ENCODE data around the gene MYH6. TPM values are rescaled to one million over a fixed set of nuclear protein-coding genes. Genes with fewer than 3 reads are reported as not detected.
A peak's percentile ranks its signal among the peaks of the same experiment; 100 is the strongest.

MYH6 gene
- total RNA-seq, 1 donor = under 0.01 TPM

DNA sequence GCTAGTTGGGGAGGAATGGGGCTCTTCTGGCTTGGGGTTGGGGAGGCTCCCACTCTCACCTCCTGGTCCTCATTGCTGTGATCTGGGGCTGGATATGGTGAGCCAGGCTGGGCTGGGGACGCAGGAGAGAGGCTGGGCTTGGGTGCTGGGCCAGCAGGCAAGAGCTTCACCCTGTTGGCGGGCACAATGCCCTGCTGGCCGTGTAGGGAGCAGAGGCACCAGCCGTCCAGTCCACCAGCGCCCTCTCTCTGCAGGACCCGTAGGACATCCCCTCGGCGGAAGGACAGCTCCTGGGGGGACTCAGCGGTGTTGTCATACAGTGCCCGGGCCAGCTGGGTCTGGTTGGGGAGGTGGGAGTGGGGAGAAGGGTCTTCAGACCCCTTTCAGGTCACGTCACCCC, 47.6 kb downstream of the MYH6 start:
- no peak for DNase-seq (ENCODE audit: low read depth in 2 of 3, low spot score in 2 of 3)

DNA sequence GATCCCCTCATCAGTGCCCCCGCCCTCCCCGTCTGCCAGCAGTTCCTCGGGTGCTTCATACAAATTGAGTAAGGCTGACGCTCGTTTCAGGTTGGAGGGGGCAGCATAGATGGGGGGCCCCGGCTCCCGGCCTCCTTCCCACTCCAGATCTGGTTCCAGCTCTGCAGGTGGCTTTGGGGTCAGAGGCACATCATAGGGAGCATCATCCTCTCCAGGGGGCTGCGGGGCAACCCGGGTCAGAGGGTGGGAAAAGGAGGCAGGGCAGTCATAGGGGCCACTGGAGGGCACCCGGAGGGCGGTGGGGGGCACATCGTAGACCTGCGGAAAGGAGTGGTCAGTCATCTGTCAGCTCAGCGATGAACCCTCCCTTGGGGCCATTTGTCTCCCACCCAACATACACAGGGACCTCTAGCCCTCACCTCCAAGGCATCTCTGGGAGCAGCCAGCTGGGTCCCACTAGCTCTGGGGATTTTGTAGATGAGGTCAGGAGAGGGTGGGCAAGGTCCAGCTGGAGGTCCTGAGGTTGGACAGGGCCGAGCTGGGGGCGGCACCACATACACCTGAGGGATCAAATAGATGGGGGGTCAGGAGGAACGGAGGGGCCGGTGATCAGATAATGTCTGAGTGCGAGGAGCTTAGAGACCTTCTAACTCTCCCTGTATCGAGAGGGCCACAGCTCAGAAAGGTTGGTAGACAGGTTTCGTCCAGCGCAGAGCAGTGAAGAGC, 48.2 kb downstream of the MYH6 start:
- no peak for DNase-seq (ENCODE audit: low read depth in 2 of 3, low spot score in 2 of 3)

DNA sequence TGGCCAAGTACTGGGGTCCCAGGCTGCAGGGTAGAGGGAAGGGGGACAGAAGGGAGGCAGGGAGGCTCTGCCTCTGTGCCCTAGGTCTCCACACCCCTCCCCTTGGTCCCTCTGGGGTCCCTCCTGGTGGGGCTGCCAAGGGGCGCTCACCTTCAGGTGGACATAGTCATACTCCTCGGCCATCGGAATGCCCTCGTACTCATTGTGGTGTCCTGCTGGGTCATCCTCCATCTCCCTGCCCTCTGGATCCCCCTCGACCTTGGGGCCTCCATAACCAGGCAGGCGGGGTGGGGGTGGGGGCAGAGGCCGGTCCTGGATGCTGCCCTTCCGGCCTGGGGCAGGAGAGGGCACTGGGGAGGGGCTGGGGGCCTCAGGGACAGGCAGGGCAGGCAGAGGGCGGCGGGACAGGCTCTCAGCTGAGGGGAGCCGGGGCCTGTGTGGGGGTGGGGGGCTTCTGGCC, 48.9 kb downstream of the MYH6 start:
- no peak for DNase-seq (ENCODE audit: low read depth in 2 of 3, low spot score in 2 of 3)

DNA sequence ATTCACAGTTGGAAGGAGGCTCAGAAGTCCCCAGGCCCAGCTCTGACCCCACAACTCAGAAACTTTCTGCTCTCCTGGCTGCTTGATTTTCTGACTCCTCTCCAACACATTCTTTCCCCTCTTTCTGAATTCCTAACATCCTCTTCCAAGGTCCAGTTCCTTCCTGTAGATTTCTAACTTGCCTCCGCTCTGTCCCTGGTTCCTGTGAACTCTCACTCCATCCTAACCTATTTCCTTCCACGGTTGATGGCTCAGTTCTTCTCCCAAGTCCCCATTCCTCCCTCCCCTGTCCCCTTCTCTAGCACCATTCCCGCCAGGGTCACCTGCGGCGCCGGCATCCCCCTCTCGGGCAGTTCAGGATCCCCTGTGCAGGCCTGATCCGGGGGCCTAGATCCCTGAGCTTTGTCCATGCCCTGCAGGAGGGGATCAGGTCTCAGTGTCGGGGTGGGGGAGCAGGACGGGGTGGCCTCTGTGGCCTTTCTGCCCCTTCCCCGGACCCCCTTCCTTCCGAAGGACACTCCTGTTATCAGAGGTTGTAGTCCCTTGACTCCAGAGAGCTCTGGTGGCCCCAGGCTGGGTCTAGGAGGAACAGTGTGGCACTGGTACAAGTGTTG, 49.4 kb downstream of the MYH6 start:
- DNase-seq (ENCODE audit: low read depth in 2 of 3, low spot score in 2 of 3) = no peak

DNA sequence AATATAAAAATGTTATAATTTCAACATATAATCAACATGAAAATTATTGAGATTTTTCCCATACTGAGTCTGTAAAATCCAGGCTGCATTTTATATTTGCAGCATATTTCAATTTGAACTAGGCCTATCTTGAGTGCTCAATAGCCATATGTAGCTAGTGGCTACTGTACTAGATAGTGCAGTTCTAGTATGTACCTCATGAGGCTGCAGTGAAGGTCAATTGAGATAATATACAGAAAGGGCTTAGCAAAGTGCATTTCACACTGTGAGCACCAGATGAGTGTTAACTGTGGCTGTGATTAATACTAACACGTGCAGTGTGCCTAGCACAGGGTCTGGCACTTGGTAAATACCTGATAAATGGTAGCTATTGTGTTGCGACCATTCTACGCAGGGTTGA, 50.0 kb downstream of the MYH6 start:
- DNase-seq (ENCODE audit: low read depth in 2 of 3, low spot score in 2 of 3) = no peak

DNA sequence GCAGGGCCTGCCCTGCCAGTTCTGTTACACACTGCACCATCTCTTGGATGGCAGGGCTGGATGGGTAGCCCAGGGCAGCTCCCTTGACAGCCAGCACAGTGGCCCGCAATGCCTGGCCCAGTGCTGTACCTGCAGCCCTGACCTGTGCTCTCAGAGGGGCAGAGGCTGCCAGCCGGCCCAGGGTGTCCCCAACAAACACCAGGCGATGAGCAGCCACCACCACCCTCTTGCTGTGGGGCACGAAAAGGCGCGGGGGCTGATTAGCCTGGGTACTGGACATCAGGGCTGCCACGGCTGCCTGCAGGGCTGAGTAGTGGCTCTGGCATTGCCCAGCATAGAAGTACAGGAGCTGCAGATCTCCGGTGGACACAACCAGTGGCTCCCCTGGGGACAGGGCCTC, 50.8 kb downstream of the MYH6 start:
- no peak for DNase-seq (ENCODE audit: low read depth in 2 of 3, low spot score in 2 of 3)

DNA sequence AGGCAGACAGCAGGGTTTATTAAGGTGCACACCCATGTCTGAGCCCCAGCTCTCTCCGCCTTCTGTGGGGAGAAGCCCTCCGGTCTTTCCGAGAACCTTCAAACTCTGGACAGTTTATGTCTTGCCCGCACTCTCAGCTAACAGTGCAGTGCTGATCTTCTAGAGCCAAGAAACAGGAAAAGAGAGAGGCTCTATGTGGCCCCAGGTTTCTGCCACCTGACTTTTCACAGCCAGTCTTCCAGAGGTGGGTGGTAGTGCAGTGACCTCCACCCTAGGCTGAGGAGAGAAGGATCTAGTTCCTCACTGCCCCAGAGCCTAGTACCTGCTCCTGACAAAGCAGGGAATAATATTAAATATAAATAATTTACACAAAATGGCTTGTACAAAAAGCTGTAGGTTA, 51.4 kb downstream of the MYH6 start:
- no peak for DNase-seq (ENCODE audit: low read depth in 2 of 3, low spot score in 2 of 3)

DNA sequence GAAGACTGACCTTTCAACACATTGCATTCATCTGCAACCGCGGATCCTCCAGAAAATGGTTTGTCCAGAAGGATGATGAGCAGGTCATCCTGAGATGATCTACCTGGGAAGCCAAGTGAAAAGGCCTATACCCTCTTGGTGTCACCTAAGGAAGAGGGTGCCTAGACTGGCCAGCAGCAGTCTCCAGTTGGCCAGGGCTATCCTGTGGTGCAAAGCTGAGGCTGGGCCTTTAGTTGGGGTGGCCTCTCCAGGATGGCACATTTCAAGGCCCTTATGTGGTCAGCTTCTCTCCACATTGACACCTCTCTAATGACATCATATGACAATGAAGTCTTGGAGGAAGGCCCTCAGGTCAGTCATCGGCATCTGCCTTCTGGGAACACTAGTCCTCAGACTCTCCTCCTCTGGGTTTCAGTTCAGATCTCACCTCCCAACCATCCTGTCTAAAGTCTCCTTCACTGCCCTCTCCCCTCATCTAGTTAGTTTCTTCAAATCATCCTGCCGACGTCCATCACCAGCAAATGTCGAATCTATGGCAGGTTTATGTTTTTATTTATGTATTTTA, 52.1 kb downstream of the MYH6 start:
- no peak for DNase-seq (ENCODE audit: low read depth in 2 of 3, low spot score in 2 of 3)

DNA sequence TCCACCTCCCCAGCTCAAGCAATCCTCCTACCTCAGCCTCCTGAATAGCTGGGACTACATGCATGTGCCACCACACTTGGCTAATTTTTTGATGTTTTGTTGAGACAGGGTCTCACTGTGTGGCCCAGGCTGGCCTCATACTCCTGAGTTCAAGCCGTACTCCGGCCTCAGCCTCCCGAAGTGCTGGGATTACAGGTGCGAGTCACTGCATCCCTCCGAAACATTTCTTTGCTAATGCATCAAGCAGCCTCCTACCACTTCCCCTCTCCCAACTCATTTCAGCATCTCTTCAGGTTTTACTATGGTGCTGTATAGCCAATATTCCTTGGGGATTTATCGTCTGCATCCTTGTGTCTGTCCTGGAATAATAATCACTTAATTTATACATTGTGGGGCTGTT, 53.1 kb downstream of the MYH6 start:
- DNase-seq (ENCODE audit: low read depth in 2 of 3, low spot score in 2 of 3) = no peak

DNA sequence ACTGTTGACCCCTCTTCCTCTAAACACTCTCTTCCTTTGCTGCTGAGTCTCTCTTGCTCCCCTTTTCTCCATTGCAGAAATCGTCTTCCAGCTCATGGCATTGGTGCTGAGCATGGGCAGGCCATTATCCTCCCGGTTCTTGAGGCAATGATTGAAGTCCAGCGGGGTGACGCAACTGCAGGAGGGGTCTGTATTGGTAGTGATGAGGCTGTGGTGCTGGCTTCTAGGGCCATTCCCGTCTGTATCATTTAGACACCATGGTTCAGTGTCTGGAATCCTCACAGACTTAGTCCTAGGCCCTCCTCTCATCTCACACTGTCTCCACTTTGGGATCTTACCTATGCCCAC, 54.7 kb downstream of the MYH6 start:
- DNase-seq (ENCODE audit: low read depth in 2 of 3, low spot score in 2 of 3) = no peak

DNA sequence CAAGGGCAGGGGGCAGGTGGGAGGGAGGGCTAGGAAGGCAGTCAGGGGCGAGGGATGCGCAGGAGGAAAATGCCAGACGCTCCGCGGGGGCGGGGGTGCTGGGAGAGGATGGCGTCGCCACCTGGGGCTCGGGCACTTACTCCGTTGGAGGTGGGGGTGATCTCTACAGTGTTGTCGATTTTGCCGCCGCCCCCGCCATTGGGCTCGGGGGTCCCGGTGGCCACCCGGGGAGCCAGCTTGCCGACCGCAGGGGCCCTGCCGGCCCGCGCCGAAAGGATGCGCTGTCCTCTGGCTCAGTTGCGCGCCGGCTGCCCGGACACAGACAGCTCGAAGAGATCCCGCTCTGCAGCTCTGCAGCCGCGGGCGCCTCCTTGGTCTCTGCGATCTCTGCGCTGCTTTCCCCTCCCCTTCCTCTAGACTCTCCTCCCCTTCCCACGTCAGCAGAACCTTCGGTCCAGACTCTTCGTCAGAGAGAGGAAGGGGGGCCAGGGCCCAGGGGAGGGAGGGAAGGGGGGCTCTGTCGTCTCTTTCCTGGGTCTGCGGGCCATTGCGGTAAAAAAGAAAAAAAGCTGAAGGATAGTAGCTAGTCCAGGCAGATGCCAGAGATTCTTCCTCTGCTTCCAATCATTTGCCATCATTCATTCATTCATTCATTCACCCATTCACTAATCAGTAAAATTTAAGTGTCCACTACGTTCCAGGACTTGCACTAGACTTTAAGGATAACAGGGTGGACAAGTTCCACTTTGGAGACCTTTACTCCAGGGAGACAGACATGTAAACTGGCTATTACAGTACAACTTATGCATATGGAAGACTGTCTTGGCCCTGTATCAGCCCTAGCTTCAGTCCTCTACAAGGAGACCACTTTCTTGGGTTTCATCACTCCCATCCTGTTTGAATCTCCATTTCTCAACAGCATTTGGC, 55.3 kb downstream of the MYH6 start, which contains the start of gene SLC22A17:
SLC22A17 (minus strand) TSS at position 382 of the 927 bp plus-strand sequence.
- DNase-seq (ENCODE audit: low read depth in 2 of 3, low spot score in 2 of 3) = peak; percentile 44 to 82 (median 80)

DNA sequence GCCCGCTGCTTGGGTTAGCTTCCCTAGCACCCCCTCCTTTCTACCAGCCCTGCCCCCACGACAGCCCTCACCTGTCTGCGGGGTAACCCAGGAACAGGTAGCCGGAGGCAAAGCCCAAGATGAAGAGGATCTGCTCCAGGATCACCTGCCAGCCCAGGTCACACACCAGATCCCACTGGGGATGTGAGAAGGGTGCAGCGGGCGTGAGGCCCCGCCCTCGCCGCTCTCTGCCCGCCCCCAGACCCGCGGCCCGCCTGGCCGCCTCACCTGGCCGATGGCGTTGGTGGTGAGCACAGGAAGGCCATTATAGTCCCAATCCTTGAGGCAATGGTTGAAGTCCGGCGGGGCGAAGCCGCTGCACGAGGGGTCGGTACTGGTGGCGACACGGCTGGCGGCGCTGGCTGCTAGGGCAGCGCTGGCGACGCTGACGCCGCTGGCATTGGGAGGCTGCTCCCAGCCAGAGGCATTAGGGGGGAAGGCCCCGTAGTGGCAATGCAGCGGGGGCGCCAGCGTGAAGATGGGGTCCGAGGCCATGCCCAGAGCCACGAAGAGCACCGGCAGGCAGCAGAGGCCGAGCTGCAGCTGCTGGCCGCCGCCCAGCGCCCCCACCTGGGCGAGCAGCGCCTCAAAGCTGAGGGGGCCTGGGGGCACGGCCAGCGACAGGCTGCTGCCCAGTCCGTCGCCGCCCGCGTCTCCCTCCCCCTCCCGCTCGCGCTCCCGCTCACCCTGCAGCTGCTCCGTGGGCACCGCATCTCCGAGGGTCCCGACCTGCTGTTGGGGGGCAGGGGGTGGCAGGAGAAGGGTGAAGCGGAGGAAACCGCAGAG, 56.2 kb downstream of the MYH6 start:
- peak in 1 of 3 donors; percentile 10 for DNase-seq (ENCODE audit: low read depth in 2 of 3, low spot score in 2 of 3)

DNA sequence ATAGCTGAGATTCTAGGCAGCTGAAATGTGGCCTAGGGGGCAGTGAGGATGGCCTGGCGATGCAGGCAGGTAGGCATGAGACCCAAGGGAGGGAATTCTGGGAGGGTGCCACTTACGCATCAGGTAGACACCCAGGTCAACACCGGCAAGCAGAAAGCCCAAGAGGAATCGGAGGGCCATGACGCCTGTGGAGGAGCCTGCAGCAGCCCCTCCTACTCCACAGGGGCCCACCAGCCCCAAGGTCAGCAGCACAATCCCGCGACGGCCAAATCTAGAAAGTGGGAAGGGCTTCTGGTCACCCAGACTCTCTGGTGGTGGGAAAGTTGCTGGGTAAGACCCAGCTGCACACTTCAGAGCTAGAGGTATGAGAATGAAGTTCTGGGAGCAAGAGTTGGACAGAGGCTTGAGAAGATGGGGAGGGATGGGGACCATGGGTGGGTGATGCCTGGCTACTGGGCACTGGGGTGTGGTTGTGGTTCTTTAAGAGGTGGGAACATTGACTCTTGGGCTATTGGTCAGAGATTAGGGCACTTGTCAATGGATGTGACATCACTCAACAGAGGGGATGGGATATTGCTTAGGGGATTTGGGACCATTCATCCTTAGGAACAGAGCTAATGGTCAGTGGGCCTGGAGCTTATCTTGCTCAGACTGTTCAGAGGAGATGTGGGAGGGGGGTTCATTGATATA, 58.8 kb downstream of the MYH6 start:
- no peak for DNase-seq (ENCODE audit: low read depth in 2 of 3, low spot score in 2 of 3)

DNA sequence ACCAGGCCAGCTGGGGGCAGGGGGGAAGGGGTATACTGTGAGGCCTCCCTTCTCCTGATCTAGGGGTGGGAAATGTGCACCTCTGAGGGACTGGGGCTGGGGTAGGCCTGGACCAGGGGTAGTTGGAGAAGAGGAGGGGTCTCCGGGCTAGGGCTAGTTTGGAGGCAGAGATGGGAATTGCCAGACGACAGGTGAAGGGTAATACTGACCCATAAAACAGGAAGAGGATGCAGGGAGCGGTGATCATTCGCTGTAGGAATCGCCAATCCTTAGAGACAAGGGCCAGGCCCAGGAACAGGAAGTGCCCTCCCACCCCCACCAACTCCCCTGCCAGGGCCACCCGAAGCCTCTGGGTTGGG, 59.8 kb downstream of the MYH6 start:
- DNase-seq (ENCODE audit: low read depth in 2 of 3, low spot score in 2 of 3) = no peak

DNA sequence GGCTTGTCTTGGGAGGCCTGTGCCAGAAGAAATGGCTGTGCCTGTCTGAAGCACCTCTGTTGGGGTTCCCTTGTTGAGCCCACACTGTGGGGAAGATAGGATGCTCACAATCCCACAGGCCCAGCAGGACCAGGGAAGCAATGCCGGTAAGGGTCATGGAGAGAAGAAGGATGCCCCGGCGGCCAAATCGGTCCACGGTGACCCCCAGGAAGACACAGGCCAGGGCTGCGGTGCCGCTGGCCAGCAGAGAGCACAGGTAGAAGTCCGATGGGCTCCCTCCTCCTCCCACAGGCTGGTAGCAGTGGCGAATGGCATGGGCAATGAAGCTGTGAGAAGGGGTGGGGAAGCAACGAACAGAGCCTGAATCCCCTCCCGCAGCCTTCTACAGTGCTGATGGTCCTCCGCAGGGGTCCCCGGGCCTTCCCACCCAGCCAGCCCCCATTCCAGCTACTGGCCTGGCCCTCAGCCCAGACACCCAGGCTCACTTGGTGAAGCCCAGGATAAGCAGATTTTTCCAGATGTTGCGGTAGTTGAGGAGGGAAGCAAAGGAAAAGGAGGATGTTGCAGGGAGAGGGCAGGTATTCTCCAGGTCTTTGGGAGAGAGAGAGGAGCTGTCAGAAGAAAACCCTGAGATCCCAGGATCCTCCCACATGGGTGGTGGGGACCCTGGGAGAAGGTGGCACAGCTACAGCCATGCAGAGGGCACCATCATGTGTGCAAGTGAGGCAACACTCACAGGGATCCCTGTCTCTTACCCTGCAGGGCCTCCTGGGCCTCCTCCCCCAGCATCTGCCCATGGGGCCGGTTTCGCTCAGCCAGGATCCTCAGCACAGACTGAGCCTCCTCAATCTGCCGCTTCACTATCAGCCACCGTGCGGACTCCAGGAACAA, 60.4 kb downstream of the MYH6 start:
- DNase-seq (ENCODE audit: low read depth in 2 of 3, low spot score in 2 of 3) = no peak

DNA sequence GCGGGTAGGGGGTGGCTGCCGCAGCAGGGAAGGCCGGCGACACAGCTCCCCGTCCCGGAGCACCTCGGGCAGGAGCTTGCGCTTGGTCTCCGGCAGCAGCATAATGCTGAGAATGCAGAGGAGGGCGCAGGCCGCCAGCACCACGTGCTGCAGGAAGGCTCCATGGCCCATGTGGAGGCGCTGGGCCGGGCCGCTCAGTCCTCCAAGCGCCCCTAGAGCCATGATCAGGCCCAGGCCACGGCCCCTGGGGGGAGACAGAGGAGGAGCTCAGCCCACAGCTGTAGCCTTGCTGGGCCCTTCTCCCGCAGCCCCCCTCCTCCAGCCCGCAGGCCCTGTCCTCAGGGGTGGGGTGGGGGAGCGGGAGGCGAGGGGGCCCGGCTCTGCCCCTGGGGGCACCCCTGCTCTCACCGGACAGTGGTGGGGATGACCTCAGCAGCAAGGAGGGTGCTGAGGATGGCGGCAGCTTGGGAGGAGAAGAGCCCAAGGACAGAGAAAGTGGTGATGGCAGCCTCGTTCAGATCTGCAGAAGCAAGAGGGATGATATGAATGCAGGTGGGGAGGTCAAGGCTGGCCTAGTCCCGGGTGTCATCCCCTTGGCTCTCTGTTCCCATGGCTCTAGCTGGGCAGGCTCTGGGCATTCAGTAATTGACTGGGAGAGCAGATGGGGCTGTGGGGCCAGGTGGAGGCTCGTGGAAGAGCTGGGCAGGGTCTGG, 61.2 kb downstream of the MYH6 start:
- no peak for DNase-seq (ENCODE audit: low read depth in 2 of 3, low spot score in 2 of 3)

DNA sequence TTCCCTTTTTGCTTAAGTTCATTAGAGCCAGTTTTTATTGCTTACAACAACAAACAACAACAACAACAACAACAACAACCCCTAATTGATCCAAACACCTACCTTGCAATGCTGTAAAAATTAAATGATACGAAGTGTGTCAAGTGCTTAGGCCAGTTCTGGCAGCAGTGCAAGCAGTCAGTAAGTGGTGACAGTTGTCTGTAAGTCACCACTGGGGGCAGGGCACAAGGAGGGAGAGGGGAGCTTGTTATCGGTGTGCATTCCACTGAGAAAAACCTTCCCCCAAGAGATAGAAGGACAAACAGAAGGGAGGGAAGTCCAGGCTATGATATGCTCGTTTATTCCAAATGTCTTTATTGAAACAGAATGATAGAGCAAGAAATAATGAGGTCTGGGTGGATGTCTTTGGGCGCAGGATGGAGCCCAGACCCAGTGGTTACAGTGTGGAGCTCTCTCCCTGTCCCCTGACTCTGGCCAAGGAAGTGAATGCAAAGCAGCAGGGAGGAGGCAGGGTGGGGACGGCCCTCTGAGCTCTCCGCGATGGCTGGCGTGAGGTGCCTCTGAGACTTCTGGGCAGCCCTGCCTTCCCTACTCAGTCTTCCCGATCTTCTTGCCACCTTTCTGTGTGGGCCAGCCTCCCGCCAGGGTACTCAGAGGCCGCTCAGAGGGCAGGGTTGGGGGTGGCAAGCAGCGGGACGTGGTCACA, 61.9 kb downstream of the MYH6 start:
- DNase-seq (ENCODE audit: low read depth in 2 of 3, low spot score in 2 of 3) = no peak

DNA sequence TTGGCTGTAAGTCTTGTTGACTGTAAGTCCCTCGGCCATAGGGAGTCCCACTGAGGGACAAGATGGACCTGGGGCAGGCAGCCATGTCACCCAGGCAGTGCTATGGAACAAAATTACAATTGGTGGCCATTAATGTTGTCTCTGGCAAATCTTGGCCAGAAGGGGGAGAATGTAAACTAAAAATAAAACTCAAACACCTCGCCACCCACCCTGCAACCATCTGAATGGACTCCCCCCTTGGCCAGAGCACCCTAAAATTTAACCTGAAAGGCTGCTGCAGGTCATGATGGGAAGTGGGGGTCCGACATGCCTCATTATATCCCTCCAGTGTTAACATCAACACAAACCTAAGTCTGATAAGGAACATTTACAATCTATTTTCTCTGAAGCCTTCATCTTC, 63.6 kb downstream of the MYH6 start:
- no peak for DNase-seq (ENCODE audit: low read depth in 2 of 3, low spot score in 2 of 3)

All from hematopoietic multipotent progenitor cell (in vitro differentiated cells).